ENCODE measurements around the gene FKBP4. TPM values are rescaled to one million over a fixed set of nuclear protein-coding genes. Genes with fewer than 3 reads are reported as not detected.

FKBP4 gene
- total and polyA plus RNA-seq, 2 of the 13 experiments (the other 11 are each of a cell fraction or from before 2014, with no cell fraction given), result 25.7 to 66.1 TPM

DNA sequence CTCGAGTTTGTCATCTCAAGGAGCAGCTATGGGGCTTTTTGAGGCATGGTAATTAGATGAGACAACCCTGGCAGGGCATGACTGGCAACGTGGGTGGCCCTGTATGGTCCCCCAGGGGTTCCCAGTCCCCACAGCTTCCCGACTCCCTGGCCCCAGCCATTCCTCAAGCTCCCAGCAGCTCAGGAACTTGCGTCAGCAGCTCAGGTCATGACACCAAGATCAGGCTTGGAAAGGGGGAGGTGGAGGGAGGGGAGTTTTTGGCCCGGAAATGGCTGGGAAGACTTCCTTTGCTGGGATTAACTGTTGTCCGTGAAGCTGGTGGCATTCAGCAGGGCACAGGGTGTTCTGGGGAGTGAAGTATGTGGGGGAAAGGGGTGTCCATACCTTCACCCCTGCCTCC, 50.5 kb downstream of the FKBP4 start:
- intact Hi-C loops (cut with micrococcal nuclease; ENCODE audit: unreplicated experiment) (loop anchor here (5.0 kb wide), 2 partner anchors 42 to 117 kb away; no protein-coding TSS in a partner anchor), in situ Hi-C loops (cut with HindIII; ENCODE audit: extremely low pct_ligation_motif_present, low pct_unique_long_range_greater_than_20kb) (loop anchor here (5.0 kb wide), 1 partner anchor 102 kb away; no protein-coding TSS in a partner anchor)
- no peak for TF ChIP-seq ZNF282 (IDR thresholded peaks at IDR 0.05; ENCODE audit: partially characterized antibody)
- H3K27me3 ChIP-seq (ENCODE audit: control insufficient read depth in 1 of 2, insufficient read depth in 2 of 2, low read length in 2 of 2), result no peaks in the 10 kb centered on the region; a peak in 1 of 5 replicates
- CTCF ChIA-PET (ENCODE audit: low intra/inter-chr PET ratio, low total read pairs), result interaction anchor here (1.7 kb wide), 1 partner anchor 99 kb away, joined by 6 read pairs; no protein-coding TSS in a partner anchor
- BruUV-seq (replicated peaks), result no TSS peak
- POLR2A ChIA-PET, result interaction anchor here (0.6 to 0.8 kb wide), 2 partner anchors 29 to 40 kb away, joined by 4 read pairs; no protein-coding TSS in a partner anchor
- H2AFZ ChIP-seq (ENCODE audit: low read length), result no peak overlapping the region
- no peak overlapping the region for H3K4me2 ChIP-seq (ENCODE audit: low read depth, low read length)
- H3K9ac ChIP-seq (ENCODE audit: insufficient read depth, low read depth, low read length), result no peak overlapping the region
- no peaks in the 10 kb centered on the region for H4K20me1 ChIP-seq (ENCODE audit: insufficient read depth, low read length)
- 82% methylated on average over 6 of the region's 6 CpGs for WGBS (ENCODE audit: low lambda C conversion rate)
- H3K4me1 ChIP-seq (ENCODE audit: insufficient read depth, low read length), result peaks cover 42% of the 10 kb centered on the region
- no peaks in the 10 kb centered on the region for H3K9me3 ChIP-seq (ENCODE audit: low read length)
- peaks cover 3 to 4% of the 10 kb centered on the region in 2 experiments; a peak in 2 of 5 replicates for H3K36me3 ChIP-seq (replicated peaks in 1 of 2; ENCODE audit: control insufficient read depth in 1 of 2, insufficient read depth in 2 of 2, low read length in 2 of 2)
- no peak overlapping the region for H3K27ac ChIP-seq (ENCODE audit: extremely low read length, insufficient read depth, low read length)
- no peak for DNase-seq (ENCODE audit: low spot score)
- FAIRE-seq, result no peak
- no peak for ATAC-seq
- no peaks in the 10 kb centered on the region for H3K79me2 ChIP-seq (ENCODE audit: insufficient read depth, low read length)
- H3K4me3 ChIP-seq (replicated peaks in 1 of 3; ENCODE audit: insufficient read depth in 1 of 3, low read depth in 2 of 3, low read length in 3 of 3), result no peak overlapping the region

DNA sequence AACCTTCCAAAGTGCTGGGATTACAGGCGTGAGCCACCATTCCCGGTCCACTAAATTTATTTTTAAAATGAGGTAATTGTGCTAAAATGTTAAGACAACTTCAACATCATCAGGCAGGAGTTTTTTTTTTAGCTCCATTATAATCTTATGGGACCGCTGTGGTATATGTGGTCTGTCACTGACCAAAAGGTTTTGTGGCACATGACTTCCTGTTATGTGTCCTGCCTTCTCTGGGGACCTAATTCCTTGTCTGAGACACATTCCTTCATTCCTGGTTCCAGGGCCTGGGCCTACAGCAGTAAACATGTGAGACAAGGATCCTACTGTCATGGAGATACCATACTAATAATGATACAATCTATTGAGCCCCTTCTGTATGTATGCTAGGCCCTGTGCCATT, 57.2 kb downstream of the FKBP4 start:
- no TSS peak for BruUV-seq (replicated peaks)
- peaks cover 36% of the 10 kb centered on the region for H3K4me1 ChIP-seq (ENCODE audit: insufficient read depth, low read length)
- H3K9me3 ChIP-seq (ENCODE audit: low read length), result no peaks in the 10 kb centered on the region
- no peak overlapping the region for H3K9ac ChIP-seq (ENCODE audit: insufficient read depth, low read depth, low read length)
- H4K20me1 ChIP-seq (ENCODE audit: insufficient read depth, low read length), result no peaks in the 10 kb centered on the region
- TF ChIP-seq KAT7 (CRISPR knock-in tag; IDR thresholded peaks at IDR 0.05; ENCODE audit: borderline replicate concordance) (no peak), MATR3 (CRISPR knock-in tag; IDR thresholded peaks at IDR 0.05) (no peak), POLR2G (IDR thresholded peaks at IDR 0.05; ENCODE audit: low read depth, low read length) (no peak), FOXK1 (CRISPR knock-in tag; IDR thresholded peaks at IDR 0.05; ENCODE audit: borderline replicate concordance, low read depth) (no peak), TBP (CRISPR knock-in tag; IDR thresholded peaks at IDR 0.05) (no peak)
- TF ChIP-seq, protein P1, sequence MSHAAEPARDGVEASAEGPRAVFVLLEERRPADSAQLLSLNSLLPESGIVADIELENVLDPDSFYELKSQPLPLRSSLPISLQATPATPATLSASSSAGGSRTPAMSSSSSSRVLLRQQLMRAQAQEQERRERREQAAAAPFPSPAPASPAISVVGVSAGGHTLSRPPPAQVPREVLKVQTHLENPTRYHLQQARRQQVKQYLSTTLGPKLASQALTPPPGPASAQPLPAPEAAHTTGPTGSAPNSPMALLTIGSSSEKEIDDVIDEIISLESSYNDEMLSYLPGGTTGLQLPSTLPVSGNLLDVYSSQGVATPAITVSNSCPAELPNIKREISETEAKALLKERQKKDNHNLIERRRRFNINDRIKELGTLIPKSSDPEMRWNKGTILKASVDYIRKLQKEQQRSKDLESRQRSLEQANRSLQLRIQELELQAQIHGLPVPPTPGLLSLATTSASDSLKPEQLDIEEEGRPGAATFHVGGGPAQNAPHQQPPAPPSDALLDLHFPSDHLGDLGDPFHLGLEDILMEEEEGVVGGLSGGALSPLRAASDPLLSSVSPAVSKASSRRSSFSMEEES (CRISPR knock-in tag; IDR thresholded peaks at IDR 0.05), result no peak
- TF ChIP-seq, protein P2, sequence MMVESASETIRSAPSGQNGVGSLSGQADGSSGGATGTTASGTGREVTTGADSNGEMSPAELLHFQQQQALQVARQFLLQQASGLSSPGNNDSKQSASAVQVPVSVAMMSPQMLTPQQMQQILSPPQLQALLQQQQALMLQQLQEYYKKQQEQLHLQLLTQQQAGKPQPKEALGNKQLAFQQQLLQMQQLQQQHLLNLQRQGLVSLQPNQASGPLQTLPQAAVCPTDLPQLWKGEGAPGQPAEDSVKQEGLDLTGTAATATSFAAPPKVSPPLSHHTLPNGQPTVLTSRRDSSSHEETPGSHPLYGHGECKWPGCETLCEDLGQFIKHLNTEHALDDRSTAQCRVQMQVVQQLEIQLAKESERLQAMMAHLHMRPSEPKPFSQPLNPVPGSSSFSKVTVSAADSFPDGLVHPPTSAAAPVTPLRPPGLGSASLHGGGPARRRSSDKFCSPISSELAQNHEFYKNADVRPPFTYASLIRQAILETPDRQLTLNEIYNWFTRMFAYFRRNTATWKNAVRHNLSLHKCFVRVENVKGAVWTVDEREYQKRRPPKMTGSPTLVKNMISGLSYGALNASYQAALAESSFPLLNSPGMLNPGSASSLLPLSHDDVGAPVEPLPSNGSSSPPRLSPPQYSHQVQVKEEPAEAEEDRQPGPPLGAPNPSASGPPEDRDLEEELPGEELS (CRISPR knock-in tag; IDR thresholded peaks at IDR 0.05), result no peak
- ChIA-PET CTCF (ENCODE audit: low intra/inter-chr PET ratio, low total read pairs) (no interaction called here), POLR2A (interaction anchor here (0.6 kb wide), 1 partner anchor 10 kb away, joined by 3 read pairs; no protein-coding TSS in a partner anchor)
- intact Hi-C loops (cut with micrococcal nuclease; ENCODE audit: unreplicated experiment), result no loop called here
- DNase-seq (ENCODE audit: low spot score) (no peak), ATAC-seq (no peak), FAIRE-seq (no peak)
- H3K27ac ChIP-seq (ENCODE audit: extremely low read length, insufficient read depth, low read length), result no peak overlapping the region
- no peak overlapping the region for H3K4me2 ChIP-seq (ENCODE audit: low read depth, low read length)
- in situ Hi-C loops (cut with HindIII; ENCODE audit: extremely low pct_ligation_motif_present, low pct_unique_long_range_greater_than_20kb), result no loop called here
- 94% methylated on average over 3 of the region's 3 CpGs for WGBS (ENCODE audit: low lambda C conversion rate)
- H3K79me2 ChIP-seq (ENCODE audit: insufficient read depth, low read length), result no peaks in the 10 kb centered on the region
- H2AFZ ChIP-seq (ENCODE audit: low read length), result no peak overlapping the region
- no peak overlapping the region for H3K4me3 ChIP-seq (replicated peaks in 1 of 3; ENCODE audit: insufficient read depth in 1 of 3, low read depth in 2 of 3, low read length in 3 of 3)
- H3K36me3 ChIP-seq (replicated peaks in 1 of 2; ENCODE audit: control insufficient read depth in 1 of 2, insufficient read depth in 2 of 2, low read length in 2 of 2), result no peaks in the 10 kb centered on the region
- no peaks in the 10 kb centered on the region for H3K27me3 ChIP-seq (ENCODE audit: control insufficient read depth in 1 of 2, insufficient read depth in 2 of 2, low read length in 2 of 2)

Measured in HepG2 (cell line).